Chondrocyte (in vitro differentiated cells): ENCODE results near the gene DDI2. TPM values are rescaled to one million over a fixed set of nuclear protein-coding genes. Genes with fewer than 3 reads are reported as not detected.
A peak's percentile ranks its signal among the peaks of the same experiment; 100 is the strongest.

Source experiments
- DNase-seq: peaks from one replicate; pipeline ENCODE4 v3.0.0; 2021; ENCODE audit warnings: mixed read lengths, low spot score
- H3K27ac Mint-ChIP-seq: one replicate; pipeline ENCODE4 v1.8.0; 2021; ENCODE audit warnings: mild to moderate bottlenecking, moderate library complexity, mixed read lengths; ENCODE audit not compliant: unreplicated experiment
- H3K27me3 Mint-ChIP-seq: 2 replicates; pipeline ENCODE4 v1.8.0; 2021; ENCODE audit warnings: low read depth, mixed read lengths
- H3K36me3 Mint-ChIP-seq: 2 replicates; pipeline ENCODE4 v1.8.0; 2021; ENCODE audit warnings: low read depth, mixed read lengths
- H3K4me1 Mint-ChIP-seq: 2 replicates; pipeline ENCODE4 v1.8.0; 2021; ENCODE audit warnings: low read depth, mild to moderate bottlenecking, mixed read lengths
- H3K4me3 Mint-ChIP-seq: one replicate; pipeline ENCODE4 v1.8.0; 2021; ENCODE audit warnings: mild to moderate bottlenecking, moderate library complexity, mixed read lengths; ENCODE audit not compliant: unreplicated experiment
- H3K9me3 Mint-ChIP-seq: 2 replicates; pipeline ENCODE4 v1.8.0; 2021; ENCODE audit warnings: low read depth, mixed read lengths
- CTCF ChIP-seq: fragments of 200-600 bp; sonication (generic); IDR thresholded peaks from 2 replicates; pipeline ENCODE4 v1.5.0; 2021; ENCODE audit warnings: antibody characterized with exemption, mild to moderate bottlenecking, moderate library complexity
- total RNA-seq: library from RNA; stranded (reverse); gene quantifications from 3 replicates; pipeline ENCODE4 v1.2.1, GENCODE V29; 2021

Gene DDI2
- total RNA-seq, 1 donor from 2014 or later = 20.0 TPM

- no peak for TF ChIP-seq CTCF
- Mint-ChIP-seq H3K36me3 (no peaks in the 10 kb centered on the region), H3K4me1 (peaks cover 38% of the 10 kb centered on the region), H3K27me3 (no peaks in the 10 kb centered on the region), H3K27ac (no peak overlapping the region), H3K4me3 (no peak overlapping the region), H3K9me3 (no peaks in the 10 kb centered on the region)
- DNase-seq = no peak
Observed at GRCh38 chr1:15681349-15682292, 64.4 kb downstream of the DDI2 start.

- Mint-ChIP-seq H3K27me3 (no peaks in the 10 kb centered on the region), H3K9me3 (no peaks in the 10 kb centered on the region), H3K36me3 (no peaks in the 10 kb centered on the region), H3K27ac (peak overlapping the region; percentile 87), H3K4me1 (peaks cover 46% of the 10 kb centered on the region), H3K4me3 (peak overlapping the region; percentile 72)
- DNase-seq = no peak
- TF ChIP-seq CTCF = no peak
Observed at GRCh38 chr1:15682936-15683341, 65.7 kb downstream of the DDI2 start.

- Mint-ChIP-seq H3K27me3 (no peaks in the 10 kb centered on the region), H3K4me3 (peak overlapping the region; percentile 72), H3K27ac (peak overlapping the region; percentile 87), H3K9me3 (no peaks in the 10 kb centered on the region), H3K4me1 (peaks cover 44% of the 10 kb centered on the region), H3K36me3 (no peaks in the 10 kb centered on the region)
- TF ChIP-seq CTCF = no peak
- no peak for DNase-seq
Observed at GRCh38 chr1:15683345-15684039, 66.2 kb downstream of the DDI2 start.

- Mint-ChIP-seq H3K27me3 (no peaks in the 10 kb centered on the region), H3K4me3 (peak within 1 kb of the TSS; percentile 81), H3K27ac (peak within 1 kb of the TSS; percentile 93), H3K36me3 (no peaks in the 10 kb centered on the region), H3K4me1 (peaks cover 42% of the 10 kb centered on the region), H3K9me3 (no peaks in the 10 kb centered on the region)
- no peak for DNase-seq
- TF ChIP-seq CTCF = no peak
Observed at GRCh38 chr1:15684042-15684461, 66.8 kb downstream of the DDI2 start, which contains the start of gene PLEKHM2. Gene PLEKHM2, plus strand, starts transcription at chr1:15684320. Its CDS starts 239 bp downstream, at chr1:15684559.
